Endodermal cell (in vitro differentiated cells): ENCODE results near the gene RNFT2. TPM values are rescaled to one million over a fixed set of nuclear protein-coding genes. Genes with fewer than 3 reads are reported as not detected.

Experiments
- DNase-seq: peaks from one replicate; pipeline ENCODE4 v3.0.0-alpha.2; 2017
- H3K27ac ChIP-seq: 2 replicates; pipeline ENCODE4 v1.5.1; 2013; ENCODE audit warnings: mild to moderate bottlenecking, low read depth, low read length, moderate library complexity
- H3K27me3 ChIP-seq: 2 replicates; pipeline ENCODE4 v1.6.1; 2013; ENCODE audit warnings: mild to moderate bottlenecking, low read length, moderate library complexity; ENCODE audit not compliant: insufficient read depth, control insufficient read depth, poor library complexity, severe bottlenecking
- H3K36me3 ChIP-seq: 2 replicates; pipeline ENCODE4 v1.7.0; 2013; ENCODE audit warnings: mild to moderate bottlenecking, low read length, moderate library complexity; ENCODE audit not compliant: control insufficient read depth, insufficient read depth
- H3K4me1 ChIP-seq: one replicate; pipeline ENCODE4 v1.7.0; 2013; ENCODE audit warnings: low read length; ENCODE audit not compliant: control insufficient read depth, insufficient read depth
- H3K4me3 ChIP-seq: 2 replicates; pipeline ENCODE4 v1.5.1; 2013; ENCODE audit warnings: mild to moderate bottlenecking, low read length, moderate library complexity
- H3K9ac ChIP-seq: 2 replicates; pipeline ENCODE4 v1.6.1; 2013; ENCODE audit warnings: mild to moderate bottlenecking, low read length, moderate library complexity; ENCODE audit not compliant: poor library complexity, severe bottlenecking; ENCODE audit errors: extremely low read depth
- H3K9me3 ChIP-seq: 2 replicates; pipeline ENCODE4 v1.6.1; 2013; ENCODE audit warnings: mild to moderate bottlenecking, low read length, moderate library complexity; ENCODE audit not compliant: control insufficient read depth
- H3K27ac Mint-ChIP-seq: 2 replicates; pipeline ENCODE4 v1.8.0; 2020; ENCODE audit warnings: mixed read lengths
- H3K27me3 Mint-ChIP-seq: 2 replicates; pipeline ENCODE4 v1.8.0; 2021; ENCODE audit warnings: mild to moderate bottlenecking, mixed read lengths; ENCODE audit not compliant: insufficient read depth
- H3K36me3 Mint-ChIP-seq: 2 replicates; pipeline ENCODE4 v1.8.0; 2020; ENCODE audit warnings: low read depth, mixed read lengths
- H3K4me1 Mint-ChIP-seq: 2 replicates; pipeline ENCODE4 v1.8.0; 2020; ENCODE audit warnings: mixed read lengths
- H3K4me3 Mint-ChIP-seq: 2 replicates; pipeline ENCODE4 v1.8.0; 2020; ENCODE audit warnings: mild to moderate bottlenecking, moderate library complexity, mixed read lengths
- H3K9me3 Mint-ChIP-seq: 2 replicates; pipeline ENCODE4 v1.8.0; 2020; ENCODE audit warnings: mild to moderate bottlenecking, mixed read lengths
- CTCF ChIP-seq: fragments of 200-600 bp; sonication (generic); conservative IDR thresholded peaks from 2 replicates; pipeline ENCODE4 v1.5.0; 2021; ENCODE audit warnings: antibody characterized with exemption, mild to moderate bottlenecking
- WGBS, 2 experiments: methylation state at CpG; one replicate each; pipeline versions ENCODE4 v1.1.5 to v1.1.7; 2013; ENCODE audit warnings: missing lambda C conversion rate in 2 of 2, mixed read lengths in 1 of 2; ENCODE audit not compliant: insufficient coverage in 1 of 2, insufficient read length in 1 of 2; 5-methylcytosine and 5-hydroxymethylcytosine counted together
- total RNA-seq, 2 donors: library from RNA; stranded (reverse); fragmentation: NEBNext Ultra II Directional in 1 of 2; extraction: Animal tissue kit (Norgen Biotek cat#: 25700) in 1 of 2; gene quantifications; 2 replicates in 1 of 2; 3 replicates in 1 of 2; pipeline ENCODE4 v1.2.1, GENCODE V29; 2021

RNFT2 gene
- total RNA-seq, 2 donors from 2014 or later = 28.0 to 51.2 TPM

GRCh38 chr12:116765271-116765670 lies 27.2 kb downstream of the RNFT2 start:
- Histone ChIP-seq H3K4me1 (no peaks in the 10 kb centered on the region), H3K27ac (no peak overlapping the region), H3K36me3 (peaks cover 8% of the 10 kb centered on the region), H3K4me3 (no peak overlapping the region), H3K9me3 (no peaks in the 10 kb centered on the region), H3K27me3 (no peaks in the 10 kb centered on the region), H3K9ac (no peak overlapping the region)
- peaks cover 1% of the 10 kb centered on the region for H3K4me1 Mint-ChIP-seq
- DNase-seq = no peak
- WGBS, 2 experiments = 89 to 100% methylated on average over 2 to 5 of the region's 5 CpGs
- TF ChIP-seq CTCF = no peak
- H3K9me3 Mint-ChIP-seq = no peaks in the 10 kb centered on the region
- H3K4me3 Mint-ChIP-seq = no peak overlapping the region
- no peaks in the 10 kb centered on the region for H3K27me3 Mint-ChIP-seq
- peaks cover 40% of the 10 kb centered on the region for H3K36me3 Mint-ChIP-seq
- H3K27ac Mint-ChIP-seq = no peak overlapping the region

- H3K27ac Mint-ChIP-seq = no peak overlapping the region
- H3K36me3 Mint-ChIP-seq = peaks cover 31% of the 10 kb centered on the region
- no peaks in the 10 kb centered on the region for H3K9me3 Mint-ChIP-seq
- no peak for DNase-seq
- WGBS, 2 experiments = 91 to 93% methylated on average over 3 of the region's 3 CpGs
- Histone ChIP-seq H3K4me1 (no peaks in the 10 kb centered on the region), H3K9me3 (no peaks in the 10 kb centered on the region), H3K9ac (no peak overlapping the region), H3K36me3 (peaks cover 8% of the 10 kb centered on the region), H3K27ac (no peak overlapping the region), H3K4me3 (no peak overlapping the region), H3K27me3 (no peaks in the 10 kb centered on the region)
- H3K4me3 Mint-ChIP-seq = no peak overlapping the region
- H3K27me3 Mint-ChIP-seq = no peaks in the 10 kb centered on the region
- TF ChIP-seq CTCF = no peak
- H3K4me1 Mint-ChIP-seq = no peaks in the 10 kb centered on the region
Observed at GRCh38 chr12:116766285-116766684, 28.2 kb downstream of the RNFT2 start.

- peaks cover 27% of the 10 kb centered on the region for H3K36me3 Mint-ChIP-seq
- no peak overlapping the region for H3K27ac ChIP-seq
- no peaks in the 10 kb centered on the region for H3K27me3 Mint-ChIP-seq
- no peak overlapping the region for H3K27ac Mint-ChIP-seq
- H3K4me3 Mint-ChIP-seq = no peak overlapping the region
- H3K27me3 ChIP-seq = no peaks in the 10 kb centered on the region
- H3K9me3 Mint-ChIP-seq = no peaks in the 10 kb centered on the region
- no peak overlapping the region for H3K4me3 ChIP-seq
- no peaks in the 10 kb centered on the region for H3K4me1 ChIP-seq
- no peak for DNase-seq
- no peak overlapping the region for H3K9ac ChIP-seq
- peaks cover 8% of the 10 kb centered on the region for H3K36me3 ChIP-seq
- no peak for TF ChIP-seq CTCF
- no peaks in the 10 kb centered on the region for H3K4me1 Mint-ChIP-seq
- 95% methylated on average over 3 of the region's 3 CpGs; no CpG with 5 or more reads in 1 of the 2 experiments for WGBS, 2 experiments
- H3K9me3 ChIP-seq = no peaks in the 10 kb centered on the region
Observed at GRCh38 chr12:116766746-116767145, 28.6 kb downstream of the RNFT2 start.
